Spleen (tissue), 11 donors: Measurements from ENCODE around the gene TEX26. TPM values are rescaled to one million over a fixed set of nuclear protein-coding genes. Genes with fewer than 3 reads are reported as not detected.

ENCODE experiments used
- DNase-seq: peaks from one replicate; pipeline ENCODE4 v3.0.0-alpha.2; 2020
- H3K27ac ChIP-seq, 8 donors: fragments of 200-600 bp; sonication (generic) in 7 of 8; 1 replicate in 4 of 8; 2 replicates in 4 of 8; pipeline versions ENCODE4 v1.5.0 to v1.8.0; 2016 to 2021; ENCODE audit warnings: inconsistent platforms in 4 of 8, mild to moderate bottlenecking in 4 of 8, moderate library complexity in 1 of 8
- H3K27me3 ChIP-seq, 7 donors: fragments of 200-600 bp; sonication (generic) in 6 of 7; replicated peaks in 1 of 7; 1 replicate in 4 of 7; 2 replicates in 3 of 7; pipeline versions ENCODE4 v1.5.0 to v1.8.0; 2016 to 2021; ENCODE audit warnings: inconsistent platforms in 3 of 7, mild to moderate bottlenecking in 1 of 7
- H3K36me3 ChIP-seq, 6 donors: fragments of 200-600 bp; sonication (generic) in 5 of 6; 1 replicate in 4 of 6; 2 replicates in 2 of 6; pipeline versions ENCODE4 v1.5.0 to v1.8.0; 2016 to 2021; ENCODE audit warnings: inconsistent platforms in 2 of 6
- H3K4me1 ChIP-seq, 6 donors: fragments of 200-600 bp; sonication (generic) in 5 of 6; 1 replicate in 3 of 6; 2 replicates in 3 of 6; pipeline versions ENCODE4 v1.5.0 to v1.8.0; 2016 to 2021; ENCODE audit warnings: inconsistent platforms in 3 of 6
- H3K4me3 ChIP-seq, 8 donors: fragments of 200-600 bp; sonication (generic) in 7 of 8; 1 replicate in 4 of 8; 2 replicates in 4 of 8; pipeline versions ENCODE4 v1.5.0 to v1.8.0; 2016 to 2021; ENCODE audit warnings: inconsistent platforms in 4 of 8, mild to moderate bottlenecking in 4 of 8, moderate library complexity in 2 of 8
- H3K9me3 ChIP-seq, 8 donors: fragments of 200-600 bp; sonication (generic) in 7 of 8; 1 replicate in 4 of 8; 2 replicates in 4 of 8; pipeline versions ENCODE4 v1.5.0 to v1.8.0; 2016 to 2021; ENCODE audit warnings: inconsistent platforms in 4 of 8
- POLR2A ChIP-seq, 3 donors: fragments of 450-650 bp; IDR thresholded peaks; one replicate each; pipeline ENCODE4 v1.5.1; 2017; ENCODE audit warnings: antibody characterized with exemption in 3 of 3, mild to moderate bottlenecking in 1 of 3
- POLR2AphosphoS5 ChIP-seq, 3 donors: sonication (generic); formaldehyde crosslinking; IDR thresholded peaks; one replicate each; pipeline ENCODE4 v1.5.1; 2017; ENCODE audit warnings: antibody characterized with exemption in 3 of 3
- WGBS, 5 donors: extraction: QIAGEN DNeasy Blood & Tissue Kit in 3 of 5; methylation state at CpG; one replicate each; pipeline versions ENCODE4 v1.1.5 to v1.1.7; 2013 to 2018; 5-methylcytosine and 5-hydroxymethylcytosine counted together
- intact Hi-C: fragments of 100-400 bp; cut with DNase I; formaldehyde crosslinking; loops from one replicate; pipeline ENCODE4 v1.15.0; 2023; ENCODE audit warnings: low total_unique reads
- polyA plus RNA-seq, 3 donors: library from polyadenylated mRNA; stranded (reverse); fragments of 200-250 nt; gene quantifications; one replicate each; pipeline ENCODE4 v1.2.1, GENCODE V29; 2013
- total RNA-seq, 7 donors: library from RNA; depleted of rRNA in 3 of 7; stranded (reverse); fragments of >200 nt in 3 of 7; fragmentation: NEBNext Ultra II Directional in 4 of 7; extraction: Animal tissue kit (Norgen Biotek cat#: 25700) in 4 of 7; gene quantifications; one replicate each; pipeline versions ENCODE4 v1.1.0 to v1.2.1, GENCODE V29; 2016 to 2021
- TF ChIP-seq, protein P1 (sequence below), 11 experiments: fragments of 200-600 bp in 7 of 11; fragments of 450-650 bp in 4 of 11; sonication (generic) in 4 of 11; IDR thresholded peaks in 8 of 11; conservative IDR thresholded peaks in 3 of 11; 1 replicate in 7 of 11; 2 replicates in 4 of 11; pipeline versions ENCODE4 v1.4.0 to v1.8.0; 2016 to 2021; ENCODE audit warnings: antibody characterized with exemption in 11 of 11, inconsistent platforms in 4 of 11, mild to moderate bottlenecking in 1 of 11
- donor health status: healthy with polysubstance abuse.
- donor health status: DM: no; HTN: no; CAD: no; lungs with moderate emphysema.
- donor health status: DM: no; HTN: no; CAD: no.
- donor health status: Bipolar disorder and iron deficiency.
- donor health status: healthy.
- donor health status: DM: no; HTN: no; CAD: no.
- donor health status: DM: yes; HTN: yes; CAD: no.

The TEX26 gene
- total and polyA plus RNA-seq, 10 donors, result not detected

DNA sequence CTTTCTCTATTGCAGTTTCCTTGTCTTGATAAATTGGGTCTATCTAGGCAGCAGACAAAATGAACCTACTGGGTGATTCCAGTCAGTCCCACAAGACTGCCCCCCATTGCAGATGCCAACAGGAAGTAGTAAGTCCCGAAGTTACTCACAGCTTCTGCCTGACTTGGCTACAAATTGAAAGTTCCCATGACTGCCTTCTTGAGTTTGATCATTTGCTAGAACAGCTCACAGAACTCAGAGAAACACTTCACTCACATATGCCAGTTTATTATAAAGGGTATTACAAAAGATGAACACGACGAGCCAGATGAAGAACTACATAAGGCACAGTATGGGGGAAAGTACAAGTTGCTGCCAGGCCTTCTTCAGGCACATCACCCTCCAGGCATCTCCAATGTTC, 50.0 kb downstream of the TEX26 start:
- WGBS, 5 donors, result 64 to 75% (median 68%) methylated on average over 3 of the region's 3 CpGs
- TF ChIP-seq POLR2AphosphoS5 (IDR thresholded peaks at IDR 0.05) (no peak), POLR2A (IDR thresholded peaks at IDR 0.05) (no peak)
- TF ChIP-seq, protein P1, sequence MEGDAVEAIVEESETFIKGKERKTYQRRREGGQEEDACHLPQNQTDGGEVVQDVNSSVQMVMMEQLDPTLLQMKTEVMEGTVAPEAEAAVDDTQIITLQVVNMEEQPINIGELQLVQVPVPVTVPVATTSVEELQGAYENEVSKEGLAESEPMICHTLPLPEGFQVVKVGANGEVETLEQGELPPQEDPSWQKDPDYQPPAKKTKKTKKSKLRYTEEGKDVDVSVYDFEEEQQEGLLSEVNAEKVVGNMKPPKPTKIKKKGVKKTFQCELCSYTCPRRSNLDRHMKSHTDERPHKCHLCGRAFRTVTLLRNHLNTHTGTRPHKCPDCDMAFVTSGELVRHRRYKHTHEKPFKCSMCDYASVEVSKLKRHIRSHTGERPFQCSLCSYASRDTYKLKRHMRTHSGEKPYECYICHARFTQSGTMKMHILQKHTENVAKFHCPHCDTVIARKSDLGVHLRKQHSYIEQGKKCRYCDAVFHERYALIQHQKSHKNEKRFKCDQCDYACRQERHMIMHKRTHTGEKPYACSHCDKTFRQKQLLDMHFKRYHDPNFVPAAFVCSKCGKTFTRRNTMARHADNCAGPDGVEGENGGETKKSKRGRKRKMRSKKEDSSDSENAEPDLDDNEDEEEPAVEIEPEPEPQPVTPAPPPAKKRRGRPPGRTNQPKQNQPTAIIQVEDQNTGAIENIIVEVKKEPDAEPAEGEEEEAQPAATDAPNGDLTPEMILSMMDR (IDR thresholded peaks at IDR 0.05 in 8 of 11, conservative IDR thresholded peaks at IDR 0.05 in 3 of 11), result no peak
- Histone ChIP-seq H3K27ac (no peak overlapping the region), H3K9me3 (no peaks in the 10 kb centered on the region), H3K4me3 (no peak overlapping the region), H3K4me1 (no peaks in the 10 kb centered on the region), H3K36me3 (no peaks in the 10 kb centered on the region), H3K27me3 (peaks cover 0 to 30% (median 6%) of the 10 kb centered on the region in 7 donors)
- no peak for DNase-seq
- intact Hi-C loops, result no loop called here

- Histone ChIP-seq H3K27me3 (peaks cover 0 to 30% (median 6%) of the 10 kb centered on the region in 7 donors), H3K4me1 (no peaks in the 10 kb centered on the region), H3K9me3 (no peaks in the 10 kb centered on the region), H3K36me3 (no peaks in the 10 kb centered on the region), H3K27ac (no peak overlapping the region), H3K4me3 (no peak overlapping the region)
- intact Hi-C loops, result no loop called here
- WGBS, 5 donors, result 84 to 94% (median 86%) methylated on average over 3 of the region's 3 CpGs
- no peak for DNase-seq
- TF ChIP-seq, protein P1 (IDR thresholded peaks at IDR 0.05 in 8 of 11, conservative IDR thresholded peaks at IDR 0.05 in 3 of 11), result no peak
- TF ChIP-seq POLR2AphosphoS5 (IDR thresholded peaks at IDR 0.05) (no peak), POLR2A (IDR thresholded peaks at IDR 0.05) (no peak)
Observed at GRCh38 chr13:30982906-30983305, 50.5 kb downstream of the TEX26 start.

DNA sequence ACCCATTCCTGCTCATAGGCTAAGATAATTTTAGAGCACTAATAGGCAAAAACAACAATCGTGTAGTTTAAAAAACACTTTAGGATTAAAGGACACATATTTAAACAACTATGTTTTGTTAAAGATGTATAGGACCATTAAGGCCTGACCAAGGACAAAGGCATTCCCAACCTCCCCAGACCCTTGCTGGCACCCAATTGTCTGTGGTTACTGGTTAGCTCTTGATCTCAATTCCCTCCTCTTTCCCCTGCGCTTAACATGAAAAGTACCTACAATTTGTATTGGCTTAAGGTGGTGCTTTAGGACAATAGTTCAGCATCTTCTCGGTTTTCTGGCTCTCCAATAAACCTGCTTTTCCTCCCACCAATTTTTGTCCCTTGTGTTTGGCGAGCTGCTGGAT, 51.0 kb downstream of the TEX26 start:
- no peak for DNase-seq
- TF ChIP-seq POLR2AphosphoS5 (IDR thresholded peaks at IDR 0.05), result no peak
- TF ChIP-seq POLR2A (IDR thresholded peaks at IDR 0.05), result no peak
- TF ChIP-seq, protein P1 (IDR thresholded peaks at IDR 0.05 in 8 of 11, conservative IDR thresholded peaks at IDR 0.05 in 3 of 11), result no peak
- H3K27ac ChIP-seq, result no peak overlapping the region
- peaks cover 0 to 30% (median 6%) of the 10 kb centered on the region in 7 donors for H3K27me3 ChIP-seq
- no peak overlapping the region for H3K4me3 ChIP-seq
- H3K36me3 ChIP-seq, result no peaks in the 10 kb centered on the region
- intact Hi-C loops, result no loop called here
- H3K9me3 ChIP-seq, result no peaks in the 10 kb centered on the region
- WGBS, 5 donors, result 84 to 93% (median 87%) methylated on average over 4 of the region's 4 CpGs
- H3K4me1 ChIP-seq, result no peaks in the 10 kb centered on the region

GRCh38 chr13:30984620-30985019, 52.2 kb downstream of the TEX26 start:
- intact Hi-C loops, result no loop called here
- TF ChIP-seq, protein P1 (IDR thresholded peaks at IDR 0.05 in 8 of 11, conservative IDR thresholded peaks at IDR 0.05 in 3 of 11), result no peak
- no peak for TF ChIP-seq POLR2AphosphoS5 (IDR thresholded peaks at IDR 0.05)
- TF ChIP-seq POLR2A (IDR thresholded peaks at IDR 0.05), result no peak
- no peaks in the 10 kb centered on the region for H3K4me1 ChIP-seq
- H3K27ac ChIP-seq, result no peak overlapping the region
- H3K4me3 ChIP-seq, result no peak overlapping the region
- H3K9me3 ChIP-seq, result peaks cover 0 to 1% (median 0%) of the 10 kb centered on the region in 8 donors
- H3K27me3 ChIP-seq, result peaks cover 0 to 19% (median 0%) of the 10 kb centered on the region in 7 donors
- DNase-seq, result no peak
- H3K36me3 ChIP-seq, result no peaks in the 10 kb centered on the region
- WGBS, 5 donors, result 81 to 91% (median 86%) methylated on average over 4 of the region's 4 CpGs
